Upper lobe of left lung (tissue), 4 donors: Measurements from ENCODE around the gene USP2.

Experiments
- EP300 ChIP-seq, 4 donors: sonication (generic); formaldehyde crosslinking; IDR thresholded peaks; one replicate each; pipeline ENCODE4 v1.5.1; 2017; ENCODE audit warnings: antibody characterized with exemption in 4 of 4, control low read depth in 2 of 4
- POLR2A ChIP-seq, 4 donors: fragments of 450-650 bp; IDR thresholded peaks; one replicate each; pipeline ENCODE4 v1.5.1; 2016 to 2017; ENCODE audit warnings: antibody characterized with exemption in 4 of 4, mild to moderate bottlenecking in 2 of 4
- TF ChIP-seq, protein P1 (sequence below), 6 experiments: fragments of 450-650 bp in 4 of 6; fragments of 200-600 bp in 2 of 6; sonication (generic) in 2 of 6; IDR thresholded peaks; one replicate each; pipeline ENCODE4 v1.5.1; 2016 to 2019; ENCODE audit warnings: antibody characterized with exemption in 6 of 6

DNA sequence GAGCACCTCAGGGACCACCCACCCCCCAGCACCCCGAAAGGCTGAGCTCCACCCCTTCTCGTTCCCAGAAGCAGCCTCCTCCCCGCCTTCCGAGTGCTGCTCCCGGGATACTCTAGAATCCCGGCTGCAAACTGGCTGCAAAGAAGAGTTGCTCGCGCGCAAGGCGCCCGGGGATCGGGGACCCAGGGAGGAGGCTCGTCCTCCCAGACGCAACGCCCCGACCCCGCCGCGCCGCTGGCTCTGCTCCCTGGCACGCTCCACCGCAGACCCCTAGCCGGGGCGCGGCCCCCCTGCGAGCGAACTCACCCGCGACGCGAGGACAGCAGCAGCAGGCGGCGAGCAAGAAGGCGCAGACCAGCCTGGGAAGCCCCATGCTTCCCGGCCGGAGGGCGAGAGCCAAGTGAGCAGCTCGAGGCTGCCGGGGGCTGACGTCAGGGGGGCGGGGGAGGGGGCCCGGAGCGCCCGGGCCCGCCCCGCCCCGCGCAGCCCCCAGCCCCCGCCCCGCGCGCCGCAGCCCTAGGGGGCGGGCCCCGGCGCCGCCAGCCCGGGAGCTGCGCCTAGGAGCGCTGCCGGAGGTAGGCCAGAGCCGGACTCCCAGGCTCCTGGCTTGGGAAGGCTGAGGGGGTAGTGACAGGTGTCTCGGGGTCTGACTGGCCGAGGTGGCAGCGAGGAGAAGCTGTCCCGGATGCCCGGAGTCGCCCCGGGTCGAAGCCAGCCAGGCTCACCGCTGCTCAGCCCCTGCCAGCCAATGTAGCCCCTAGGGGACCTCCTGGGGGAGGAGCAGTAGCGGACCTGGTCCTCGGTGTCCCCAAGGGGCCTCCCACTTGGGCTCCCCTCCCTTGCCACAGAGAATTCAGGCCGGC, 64.5 kb downstream of the USP2 start, which contains the start of gene MCAM:
- TF ChIP-seq, protein P1, sequence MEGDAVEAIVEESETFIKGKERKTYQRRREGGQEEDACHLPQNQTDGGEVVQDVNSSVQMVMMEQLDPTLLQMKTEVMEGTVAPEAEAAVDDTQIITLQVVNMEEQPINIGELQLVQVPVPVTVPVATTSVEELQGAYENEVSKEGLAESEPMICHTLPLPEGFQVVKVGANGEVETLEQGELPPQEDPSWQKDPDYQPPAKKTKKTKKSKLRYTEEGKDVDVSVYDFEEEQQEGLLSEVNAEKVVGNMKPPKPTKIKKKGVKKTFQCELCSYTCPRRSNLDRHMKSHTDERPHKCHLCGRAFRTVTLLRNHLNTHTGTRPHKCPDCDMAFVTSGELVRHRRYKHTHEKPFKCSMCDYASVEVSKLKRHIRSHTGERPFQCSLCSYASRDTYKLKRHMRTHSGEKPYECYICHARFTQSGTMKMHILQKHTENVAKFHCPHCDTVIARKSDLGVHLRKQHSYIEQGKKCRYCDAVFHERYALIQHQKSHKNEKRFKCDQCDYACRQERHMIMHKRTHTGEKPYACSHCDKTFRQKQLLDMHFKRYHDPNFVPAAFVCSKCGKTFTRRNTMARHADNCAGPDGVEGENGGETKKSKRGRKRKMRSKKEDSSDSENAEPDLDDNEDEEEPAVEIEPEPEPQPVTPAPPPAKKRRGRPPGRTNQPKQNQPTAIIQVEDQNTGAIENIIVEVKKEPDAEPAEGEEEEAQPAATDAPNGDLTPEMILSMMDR (IDR thresholded peaks at IDR 0.05), result no peak
- TF ChIP-seq POLR2A (IDR thresholded peaks at IDR 0.05), result peak in 1 of 4 donors; percentile 20
- TF ChIP-seq EP300 (IDR thresholded peaks at IDR 0.05), result no peak
